ENCODE measurements around the gene VPS35L. TPM values are rescaled to one million over a fixed set of nuclear protein-coding genes. Genes with fewer than 3 reads are reported as not detected.

Gene VPS35L
- total RNA-seq (10 to 100 TPM; 60.1 to 65.4 TPM), polyA plus RNA-seq (10 to 100 TPM; 27.4 to 34.0 TPM)
- long read RNA-seq, donor 1, transcript VPS35L-203 (31 exons, 3,855 nt): major isoform, 7 of 21 reads
- long read RNA-seq, donor 1, partial matches to known transcripts: 12 of 21 reads
- long read RNA-seq, donor 1, other reads (novel, unspliced or antisense): 0 of 21 reads
- long read RNA-seq, donor 2, partial matches to known transcripts: 9 of 10 reads
- long read RNA-seq, donor 2, other reads (novel, unspliced or antisense): 0 of 10 reads
- long read RNA-seq, donor 3, partial matches to known transcripts: 0 of 1 reads
- long read RNA-seq, donor 3, other reads (novel, unspliced or antisense): 0 of 1 reads
- long read RNA-seq, donor 4, partial matches to known transcripts: 0 of 4 reads
- long read RNA-seq, donor 4, other reads (novel, unspliced or antisense): 0 of 4 reads
- long read RNA-seq, donor 5, transcript VPS35L-203 (31 exons, 3,855 nt): major isoform, 7 of 24 reads
- long read RNA-seq, donor 5, partial matches to known transcripts: 17 of 24 reads
- long read RNA-seq, donor 5, other reads (novel, unspliced or antisense): 0 of 24 reads

GRCh38 chr16:19555186-19555937 lies at the start of gene VPS35L:
Gene VPS35L, plus strand, starts transcription at chr16:19555703. Its CDS starts 27 bp downstream, at chr16:19555730.
- peak; percentile 98 for ATAC-seq (ENCODE audit: insufficient read depth, low FRiP score)
- peak within 1 kb of the TSS; percentile 86 to 95 for H3K27ac ChIP-seq (ENCODE audit: low read depth in 1 of 2, low read length in 1 of 2)
- peak; percentile 98 to 99 (median 99) for DNase-seq

GRCh38 chr16:19506965-19507364 lies 48.5 kb upstream of the VPS35L start:
- TF ChIP-seq CTCF (IDR thresholded peaks at IDR 0.05; ENCODE audit: control extremely low read depth, extremely low read depth): no peak
- ATAC-seq (ENCODE audit: insufficient read depth, low FRiP score) (no peak), DNase-seq (no peak)
- 89 to 97% methylated on average over 4 of the region's 4 CpGs for WGBS, 2 donors
- H3K27ac ChIP-seq (ENCODE audit: low read depth in 1 of 2, low read length in 1 of 2): no peak overlapping the region
- H3K9me3 ChIP-seq (ENCODE audit: control insufficient read depth in 4 of 4, insufficient read depth in 3 of 4, low read length in 3 of 4): no peaks in the 10 kb centered on the region
- H3K27me3 ChIP-seq (ENCODE audit: control insufficient read depth in 3 of 3, insufficient read depth in 3 of 3, low read length in 2 of 3): no peaks in the 10 kb centered on the region
- peaks cover 16 to 37% (median 21%) of the 10 kb centered on the region in 4 donors for H3K36me3 ChIP-seq (ENCODE audit: control insufficient read depth in 4 of 4, insufficient read depth in 4 of 4, low read length in 4 of 4)
- H3K4me3 ChIP-seq: no peak overlapping the region
- H3K4me1 ChIP-seq (ENCODE audit: control insufficient read depth in 5 of 5, insufficient read depth in 5 of 5, low read length in 5 of 5): no peaks in the 10 kb centered on the region
- H3K9ac ChIP-seq (ENCODE audit: insufficient read depth in 1 of 2, low read length in 2 of 2): no peak overlapping the region

More at GRCh38 chr16:19555186-19555937, at the start of gene VPS35L:
- no peaks in the 10 kb centered on the region for H3K9me3 ChIP-seq (ENCODE audit: control insufficient read depth in 4 of 4, insufficient read depth in 3 of 4, low read length in 3 of 4)
- H3K4me1 ChIP-seq (ENCODE audit: control insufficient read depth in 5 of 5, insufficient read depth in 5 of 5, low read length in 5 of 5): peaks cover 0 to 9% (median 0%) of the 10 kb centered on the region in 5 donors
- H3K27me3 ChIP-seq (ENCODE audit: control insufficient read depth in 3 of 3, insufficient read depth in 3 of 3, low read length in 2 of 3): no peaks in the 10 kb centered on the region
- peak within 1 kb of the TSS; percentile 69 for H3K4me3 ChIP-seq
- WGBS, 2 donors: 0 to 1% methylated on average over 53 of the region's 53 CpGs
- peaks cover 2 to 4% (median 3%) of the 10 kb centered on the region in 4 donors for H3K36me3 ChIP-seq (ENCODE audit: control insufficient read depth in 4 of 4, insufficient read depth in 4 of 4, low read length in 4 of 4)
- peak within 1 kb of the TSS; percentile 91 to 92 for H3K9ac ChIP-seq (ENCODE audit: insufficient read depth in 1 of 2, low read length in 2 of 2)
- peak; percentile 31 for TF ChIP-seq CTCF (IDR thresholded peaks at IDR 0.05; ENCODE audit: control extremely low read depth, extremely low read depth)

GRCh38 chr16:19507867-19508266 lies 47.6 kb upstream of the VPS35L start:
- Histone ChIP-seq H3K4me1 (ENCODE audit: control insufficient read depth in 5 of 5, insufficient read depth in 5 of 5, low read length in 5 of 5) (no peaks in the 10 kb centered on the region), H3K27me3 (ENCODE audit: control insufficient read depth in 3 of 3, insufficient read depth in 3 of 3, low read length in 2 of 3) (no peaks in the 10 kb centered on the region), H3K27ac (ENCODE audit: low read depth in 1 of 2, low read length in 1 of 2) (no peak overlapping the region), H3K36me3 (ENCODE audit: control insufficient read depth in 4 of 4, insufficient read depth in 4 of 4, low read length in 4 of 4) (peaks cover 11 to 33% (median 17%) of the 10 kb centered on the region in 4 donors), H3K9ac (ENCODE audit: insufficient read depth in 1 of 2, low read length in 2 of 2) (no peak overlapping the region), H3K9me3 (ENCODE audit: control insufficient read depth in 4 of 4, insufficient read depth in 3 of 4, low read length in 3 of 4) (no peaks in the 10 kb centered on the region), H3K4me3 (no peak overlapping the region)
- WGBS, 2 donors: 87 to 96% methylated on average over 2 of the region's 2 CpGs
- DNase-seq (no peak), ATAC-seq (ENCODE audit: insufficient read depth, low FRiP score) (no peak)
- no peak for TF ChIP-seq CTCF (IDR thresholded peaks at IDR 0.05; ENCODE audit: control extremely low read depth, extremely low read depth)
